GM23338 (cell line): Measurements from ENCODE around the gene PAM. TPM values are rescaled to one million over a fixed set of nuclear protein-coding genes. Genes with fewer than 3 reads are reported as not detected.

Experiments used
- ATAC-seq: fragments of 200-7000 bp; cut with Tn5 transposase; 3 replicates; pipeline ENCODE4 v1.9.1; 2020
- DNase-seq: peaks from one replicate; pipeline ENCODE4 v3.0.0-alpha.2; 2015; ENCODE audit warnings: low spot score
- H2AFZ ChIP-seq: fragments of 200-600 bp; sonication (generic); 2 replicates; pipeline ENCODE4 v1.8.0; 2016; ENCODE audit warnings: antibody characterized with exemption, mild to moderate bottlenecking, moderate library complexity
- H3F3A ChIP-seq: fragments of 200-600 bp; sonication (generic); replicated peaks from 2 replicates; pipeline ENCODE4 v1.8.0; 2017; ENCODE audit warnings: antibody characterized with exemption, mixed run types, low read depth
- H3K27ac ChIP-seq: fragments of 200-600 bp; sonication (generic); 2 replicates; pipeline ENCODE4 v1.6.1; 2016; ENCODE audit warnings: low read depth
- H3K27me3 ChIP-seq: fragments of 200-600 bp; sonication (generic); 2 replicates; pipeline ENCODE4 v1.8.0; 2016; ENCODE audit warnings: mild to moderate bottlenecking, mixed run types, moderate library complexity; ENCODE audit not compliant: insufficient read depth
- H3K36me3 ChIP-seq: fragments of 200-600 bp; sonication (generic); 2 replicates; pipeline ENCODE4 v1.8.0; 2016; ENCODE audit warnings: mild to moderate bottlenecking; ENCODE audit not compliant: insufficient read depth
- H3K4me1 ChIP-seq: fragments of 200-600 bp; sonication (generic); 2 replicates; pipeline ENCODE4 v1.8.0; 2016; ENCODE audit warnings: mild to moderate bottlenecking, moderate library complexity; ENCODE audit not compliant: insufficient read depth
- H3K4me2 ChIP-seq: fragments of 200-600 bp; sonication (generic); 2 replicates; pipeline ENCODE4 v1.7.1; 2017; ENCODE audit warnings: mixed run types
- H3K4me3 ChIP-seq: fragments of 200-600 bp; sonication (generic); 2 replicates; pipeline ENCODE4 v1.6.1; 2016; ENCODE audit warnings: mixed run types
- H3K79me2 ChIP-seq: fragments of 200-600 bp; sonication (generic); replicated peaks from 2 replicates; pipeline ENCODE4 v1.8.0; 2017; ENCODE audit warnings: mild to moderate bottlenecking; ENCODE audit not compliant: insufficient read depth
- H3K9me2 ChIP-seq: fragments of 200-600 bp; sonication (generic); 2 replicates; pipeline ENCODE4 v1.8.0; 2017; ENCODE audit not compliant: insufficient read depth
- H4K20me1 ChIP-seq: fragments of 200-600 bp; sonication (generic); replicated peaks from 2 replicates; pipeline ENCODE4 v1.8.0; 2017; ENCODE audit warnings: mild to moderate bottlenecking; ENCODE audit not compliant: insufficient read depth
- H3K27ac Mint-ChIP-seq: 2 replicates; pipeline ENCODE4 v1.8.0; 2020; ENCODE audit warnings: inconsistent platforms, mild to moderate bottlenecking, moderate library complexity, mixed read lengths
- H3K27me3 Mint-ChIP-seq: 3 replicates; pipeline ENCODE4 v1.8.0; 2022; ENCODE audit warnings: low read depth, mild to moderate bottlenecking, moderate library complexity, mixed read lengths, inconsistent platforms; ENCODE audit not compliant: insufficient read depth, poor library complexity
- H3K36me3 Mint-ChIP-seq: 3 replicates; pipeline ENCODE4 v1.8.0; 2021; ENCODE audit warnings: low read depth, mild to moderate bottlenecking, inconsistent platforms, moderate library complexity, mixed read lengths
- H3K4me1 Mint-ChIP-seq: 3 replicates; pipeline ENCODE4 v1.8.0; 2020; ENCODE audit warnings: mild to moderate bottlenecking, inconsistent platforms, mixed read lengths
- H3K4me3 Mint-ChIP-seq: 3 replicates; pipeline ENCODE4 v1.8.0; 2021; ENCODE audit warnings: moderate library complexity, mild to moderate bottlenecking, inconsistent platforms, mixed read lengths
- H3K9me3 Mint-ChIP-seq: 3 replicates; pipeline ENCODE4 v1.8.0; 2020; ENCODE audit warnings: moderate library complexity, mild to moderate bottlenecking, inconsistent platforms, mixed read lengths
- CREB1 ChIP-seq: fragments of 250-450 bp; sonication (Bioruptor Pico); IDR thresholded peaks from 2 replicates; pipeline ENCODE4 v1.5.0; 2020; ENCODE audit warnings: low read depth, mild to moderate bottlenecking, moderate library complexity
- EZH2 ChIP-seq: fragments of 200-600 bp; sonication (generic); IDR thresholded peaks from one replicate; pipeline ENCODE4 v1.8.0; 2017; ENCODE audit warnings: antibody characterized with exemption, mild to moderate bottlenecking, low read depth; ENCODE audit not compliant: unreplicated experiment
- EZH2phosphoT487 ChIP-seq: fragments of 200-600 bp; sonication (generic); IDR thresholded peaks from one replicate; pipeline ENCODE4 v1.8.1; 2018; ENCODE audit warnings: antibody characterized with exemption; ENCODE audit not compliant: unreplicated experiment
- JUNB ChIP-seq: IDR thresholded peaks from one replicate; pipeline ENCODE4 v1.6.1; 2016; ENCODE audit warnings: antibody characterized with exemption; ENCODE audit not compliant: unreplicated experiment
- NANOG ChIP-seq: IDR thresholded peaks from 2 replicates; pipeline ENCODE4 v1.6.1; 2016; ENCODE audit warnings: antibody characterized with exemption, borderline replicate concordance
- POLR2AphosphoS5 ChIP-seq: IDR thresholded peaks from 2 replicates; pipeline ENCODE4 v1.6.1; 2016; ENCODE audit warnings: antibody characterized with exemption, low read depth
- STAT1 ChIP-seq: IDR thresholded peaks from one replicate; pipeline ENCODE4 v1.6.1; 2016; ENCODE audit warnings: antibody characterized with exemption; ENCODE audit not compliant: unreplicated experiment
- ZNF114 ChIP-seq: fragments of 250-450 bp; sonication (Bioruptor Pico); IDR thresholded peaks from 2 replicates; pipeline ENCODE4 v1.5.0; 2020; ENCODE audit warnings: mild to moderate bottlenecking, moderate library complexity
- ZNF331 ChIP-seq: fragments of 250-450 bp; sonication (Bioruptor Pico); IDR thresholded peaks from 2 replicates; pipeline ENCODE4 v1.5.0; 2020; ENCODE audit warnings: low read depth, mild to moderate bottlenecking, moderate library complexity
- polyA plus RNA-seq: library from polyadenylated mRNA; unstranded; fragments of >200 nt; fragmentation: Nextera tagmentation; extraction: Ambion mirVana; gene quantifications from 2 replicates; pipeline ENCODE4 v1.2.1, GENCODE V29; 2016
- total RNA-seq: library from RNA; depleted of rRNA; stranded (reverse); fragments of >200 nt; shearing (Covaris generic); gene quantifications from 2 replicates; pipeline ENCODE4 v1.2.3, GENCODE V29; 2014
- TF ChIP-seq, protein P1 (sequence below), 2 experiments: fragments of 200-600 bp in 1 of 2; sonication (generic) in 1 of 2; conservative IDR thresholded peaks; 2 replicates each; pipeline versions ENCODE4 v1.5.1 to v1.6.1; 2016 to 2017; ENCODE audit warnings: antibody characterized with exemption in 2 of 2, low read depth in 2 of 2, mild to moderate bottlenecking in 2 of 2, moderate library complexity in 1 of 2
- TF ChIP-seq, protein P2 (sequence below): IDR thresholded peaks from one replicate; pipeline ENCODE4 v1.6.1; 2018; ENCODE audit warnings: antibody characterized with exemption; ENCODE audit not compliant: unreplicated experiment
- TF ChIP-seq, protein P3 (sequence below): fragments of 250-450 bp; sonication (Bioruptor Pico); IDR thresholded peaks from 2 replicates; pipeline ENCODE4 v1.5.0; 2020; ENCODE audit warnings: mild to moderate bottlenecking, moderate library complexity
- TF ChIP-seq, protein P4 (sequence below): IDR thresholded peaks from 2 replicates; pipeline ENCODE4 v1.6.1; 2016; ENCODE audit warnings: antibody characterized with exemption

PAM gene
- total and polyA plus RNA-seq, 2 experiments from 2014 or later, result 33.9 to 79.4 TPM

DNA sequence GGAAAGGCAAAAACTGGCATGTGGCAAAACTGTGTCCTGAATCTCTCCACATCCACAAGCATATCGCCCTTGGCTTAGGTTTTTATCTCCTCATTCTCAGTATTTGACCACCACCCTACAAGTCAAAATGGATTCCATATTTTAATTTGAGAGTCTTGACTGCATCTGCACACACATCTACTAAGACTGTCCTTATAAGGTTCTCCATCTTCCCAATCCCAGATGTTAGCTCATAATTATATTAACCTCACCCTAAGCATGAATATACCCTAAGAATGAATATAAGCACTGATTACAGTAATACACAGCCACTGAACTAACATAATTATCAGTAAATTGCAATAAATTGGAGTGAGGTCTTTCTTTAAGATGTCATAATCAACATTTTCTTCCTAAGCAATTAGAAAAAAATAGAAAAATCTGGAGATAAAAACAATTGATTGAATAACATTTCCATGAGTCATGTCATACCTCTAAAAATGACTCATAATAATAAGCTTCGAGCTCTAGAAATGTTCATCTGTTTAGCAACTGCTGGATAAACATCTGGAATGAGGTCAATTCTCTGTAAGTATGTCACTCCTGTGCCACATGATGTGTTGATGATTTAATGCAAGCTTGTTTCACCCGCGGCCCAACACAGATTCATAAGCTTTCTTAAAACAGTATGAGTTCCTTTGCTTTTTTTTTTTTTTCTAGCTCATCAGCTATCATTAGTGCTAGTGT is 39.9 kb upstream of the PAM start:
- no peak for ATAC-seq
- Histone ChIP-seq H3K79me2 (no peaks in the 10 kb centered on the region), H3K4me2 (no peak overlapping the region), H4K20me1 (no peaks in the 10 kb centered on the region), H3K4me1 (no peaks in the 10 kb centered on the region; the same call in 1 of the 2 replicates), H3F3A (no peaks in the 10 kb centered on the region), H3K9me2 (no peaks in the 10 kb centered on the region), H3K4me3 (no peak overlapping the region), H3K27ac (no peak overlapping the region), H3K36me3 (no peaks in the 10 kb centered on the region), H2AFZ (no peak overlapping the region), H3K27me3 (no peaks in the 10 kb centered on the region)
- H3K36me3 Mint-ChIP-seq, result no peaks in the 10 kb centered on the region
- no peaks in the 10 kb centered on the region for H3K27me3 Mint-ChIP-seq
- H3K27ac Mint-ChIP-seq, result no peak overlapping the region
- DNase-seq, result no peak
- H3K4me3 Mint-ChIP-seq, result no peak overlapping the region
- TF ChIP-seq, protein P1, sequence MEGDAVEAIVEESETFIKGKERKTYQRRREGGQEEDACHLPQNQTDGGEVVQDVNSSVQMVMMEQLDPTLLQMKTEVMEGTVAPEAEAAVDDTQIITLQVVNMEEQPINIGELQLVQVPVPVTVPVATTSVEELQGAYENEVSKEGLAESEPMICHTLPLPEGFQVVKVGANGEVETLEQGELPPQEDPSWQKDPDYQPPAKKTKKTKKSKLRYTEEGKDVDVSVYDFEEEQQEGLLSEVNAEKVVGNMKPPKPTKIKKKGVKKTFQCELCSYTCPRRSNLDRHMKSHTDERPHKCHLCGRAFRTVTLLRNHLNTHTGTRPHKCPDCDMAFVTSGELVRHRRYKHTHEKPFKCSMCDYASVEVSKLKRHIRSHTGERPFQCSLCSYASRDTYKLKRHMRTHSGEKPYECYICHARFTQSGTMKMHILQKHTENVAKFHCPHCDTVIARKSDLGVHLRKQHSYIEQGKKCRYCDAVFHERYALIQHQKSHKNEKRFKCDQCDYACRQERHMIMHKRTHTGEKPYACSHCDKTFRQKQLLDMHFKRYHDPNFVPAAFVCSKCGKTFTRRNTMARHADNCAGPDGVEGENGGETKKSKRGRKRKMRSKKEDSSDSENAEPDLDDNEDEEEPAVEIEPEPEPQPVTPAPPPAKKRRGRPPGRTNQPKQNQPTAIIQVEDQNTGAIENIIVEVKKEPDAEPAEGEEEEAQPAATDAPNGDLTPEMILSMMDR (conservative IDR thresholded peaks at IDR 0.05; ENCODE audit: low read depth in 2 of 2), result no peak
- no peak for TF ChIP-seq ZNF114
- TF ChIP-seq, protein P2, sequence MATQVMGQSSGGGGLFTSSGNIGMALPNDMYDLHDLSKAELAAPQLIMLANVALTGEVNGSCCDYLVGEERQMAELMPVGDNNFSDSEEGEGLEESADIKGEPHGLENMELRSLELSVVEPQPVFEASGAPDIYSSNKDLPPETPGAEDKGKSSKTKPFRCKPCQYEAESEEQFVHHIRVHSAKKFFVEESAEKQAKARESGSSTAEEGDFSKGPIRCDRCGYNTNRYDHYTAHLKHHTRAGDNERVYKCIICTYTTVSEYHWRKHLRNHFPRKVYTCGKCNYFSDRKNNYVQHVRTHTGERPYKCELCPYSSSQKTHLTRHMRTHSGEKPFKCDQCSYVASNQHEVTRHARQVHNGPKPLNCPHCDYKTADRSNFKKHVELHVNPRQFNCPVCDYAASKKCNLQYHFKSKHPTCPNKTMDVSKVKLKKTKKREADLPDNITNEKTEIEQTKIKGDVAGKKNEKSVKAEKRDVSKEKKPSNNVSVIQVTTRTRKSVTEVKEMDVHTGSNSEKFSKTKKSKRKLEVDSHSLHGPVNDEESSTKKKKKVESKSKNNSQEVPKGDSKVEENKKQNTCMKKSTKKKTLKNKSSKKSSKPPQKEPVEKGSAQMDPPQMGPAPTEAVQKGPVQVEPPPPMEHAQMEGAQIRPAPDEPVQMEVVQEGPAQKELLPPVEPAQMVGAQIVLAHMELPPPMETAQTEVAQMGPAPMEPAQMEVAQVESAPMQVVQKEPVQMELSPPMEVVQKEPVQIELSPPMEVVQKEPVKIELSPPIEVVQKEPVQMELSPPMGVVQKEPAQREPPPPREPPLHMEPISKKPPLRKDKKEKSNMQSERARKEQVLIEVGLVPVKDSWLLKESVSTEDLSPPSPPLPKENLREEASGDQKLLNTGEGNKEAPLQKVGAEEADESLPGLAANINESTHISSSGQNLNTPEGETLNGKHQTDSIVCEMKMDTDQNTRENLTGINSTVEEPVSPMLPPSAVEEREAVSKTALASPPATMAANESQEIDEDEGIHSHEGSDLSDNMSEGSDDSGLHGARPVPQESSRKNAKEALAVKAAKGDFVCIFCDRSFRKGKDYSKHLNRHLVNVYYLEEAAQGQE, result no peak
- no peak for TF ChIP-seq EZH2
- TF ChIP-seq ZNF331 (CRISPR knock-in tag), result no peak
- TF ChIP-seq CREB1 (CRISPR knock-in tag), result no peak
- TF ChIP-seq EZH2phosphoT487, result no peak
- TF ChIP-seq, protein P3, sequence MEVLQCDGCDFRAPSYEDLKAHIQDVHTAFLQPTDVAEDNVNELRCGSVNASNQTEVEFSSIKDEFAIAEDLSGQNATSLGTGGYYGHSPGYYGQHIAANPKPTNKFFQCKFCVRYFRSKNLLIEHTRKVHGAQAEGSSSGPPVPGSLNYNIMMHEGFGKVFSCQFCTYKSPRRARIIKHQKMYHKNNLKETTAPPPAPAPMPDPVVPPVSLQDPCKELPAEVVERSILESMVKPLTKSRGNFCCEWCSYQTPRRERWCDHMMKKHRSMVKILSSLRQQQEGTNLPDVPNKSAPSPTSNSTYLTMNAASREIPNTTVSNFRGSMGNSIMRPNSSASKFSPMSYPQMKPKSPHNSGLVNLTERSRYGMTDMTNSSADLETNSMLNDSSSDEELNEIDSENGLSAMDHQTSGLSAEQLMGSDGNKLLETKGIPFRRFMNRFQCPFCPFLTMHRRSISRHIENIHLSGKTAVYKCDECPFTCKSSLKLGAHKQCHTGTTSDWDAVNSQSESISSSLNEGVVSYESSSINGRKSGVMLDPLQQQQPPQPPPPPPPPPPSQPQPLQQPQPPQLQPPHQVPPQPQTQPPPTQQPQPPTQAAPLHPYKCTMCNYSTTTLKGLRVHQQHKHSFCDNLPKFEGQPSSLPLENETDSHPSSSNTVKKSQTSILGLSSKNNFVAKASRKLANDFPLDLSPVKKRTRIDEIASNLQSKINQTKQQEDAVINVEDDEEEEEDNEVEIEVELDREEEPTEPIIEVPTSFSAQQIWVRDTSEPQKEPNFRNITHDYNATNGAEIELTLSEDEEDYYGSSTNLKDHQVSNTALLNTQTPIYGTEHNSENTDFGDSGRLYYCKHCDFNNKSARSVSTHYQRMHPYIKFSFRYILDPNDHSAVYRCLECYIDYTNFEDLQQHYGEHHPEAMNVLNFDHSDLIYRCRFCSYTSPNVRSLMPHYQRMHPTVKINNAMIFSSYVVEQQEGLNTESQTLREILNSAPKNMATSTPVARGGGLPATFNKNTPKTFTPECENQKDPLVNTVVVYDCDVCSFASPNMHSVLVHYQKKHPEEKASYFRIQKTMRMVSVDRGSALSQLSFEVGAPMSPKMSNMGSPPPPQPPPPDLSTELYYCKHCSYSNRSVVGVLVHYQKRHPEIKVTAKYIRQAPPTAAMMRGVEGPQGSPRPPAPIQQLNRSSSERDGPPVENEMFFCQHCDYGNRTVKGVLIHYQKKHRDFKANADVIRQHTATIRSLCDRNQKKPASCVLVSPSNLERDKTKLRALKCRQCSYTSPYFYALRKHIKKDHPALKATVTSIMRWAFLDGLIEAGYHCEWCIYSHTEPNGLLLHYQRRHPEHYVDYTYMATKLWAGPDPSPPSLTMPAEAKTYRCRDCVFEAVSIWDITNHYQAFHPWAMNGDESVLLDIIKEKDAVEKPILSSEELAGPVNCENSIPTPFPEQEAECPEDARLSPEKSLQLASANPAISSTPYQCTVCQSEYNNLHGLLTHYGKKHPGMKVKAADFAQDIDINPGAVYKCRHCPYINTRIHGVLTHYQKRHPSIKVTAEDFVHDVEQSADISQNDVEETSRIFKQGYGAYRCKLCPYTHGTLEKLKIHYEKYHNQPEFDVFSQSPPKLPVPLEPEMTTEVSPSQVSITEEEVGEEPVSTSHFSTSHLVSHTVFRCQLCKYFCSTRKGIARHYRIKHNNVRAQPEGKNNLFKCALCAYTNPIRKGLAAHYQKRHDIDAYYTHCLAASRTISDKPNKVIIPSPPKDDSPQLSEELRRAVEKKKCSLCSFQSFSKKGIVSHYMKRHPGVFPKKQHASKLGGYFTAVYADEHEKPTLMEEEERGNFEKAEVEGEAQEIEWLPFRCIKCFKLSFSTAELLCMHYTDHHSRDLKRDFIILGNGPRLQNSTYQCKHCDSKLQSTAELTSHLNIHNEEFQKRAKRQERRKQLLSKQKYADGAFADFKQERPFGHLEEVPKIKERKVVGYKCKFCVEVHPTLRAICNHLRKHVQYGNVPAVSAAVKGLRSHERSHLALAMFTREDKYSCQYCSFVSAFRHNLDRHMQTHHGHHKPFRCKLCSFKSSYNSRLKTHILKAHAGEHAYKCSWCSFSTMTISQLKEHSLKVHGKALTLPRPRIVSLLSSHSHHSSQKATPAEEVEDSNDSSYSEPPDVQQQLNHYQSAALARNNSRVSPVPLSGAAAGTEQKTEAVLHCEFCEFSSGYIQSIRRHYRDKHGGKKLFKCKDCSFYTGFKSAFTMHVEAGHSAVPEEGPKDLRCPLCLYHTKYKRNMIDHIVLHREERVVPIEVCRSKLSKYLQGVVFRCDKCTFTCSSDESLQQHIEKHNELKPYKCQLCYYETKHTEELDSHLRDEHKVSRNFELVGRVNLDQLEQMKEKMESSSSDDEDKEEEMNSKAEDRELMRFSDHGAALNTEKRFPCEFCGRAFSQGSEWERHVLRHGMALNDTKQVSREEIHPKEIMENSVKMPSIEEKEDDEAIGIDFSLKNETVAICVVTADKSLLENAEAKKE (CRISPR knock-in tag), result no peak
- TF ChIP-seq, protein P4, sequence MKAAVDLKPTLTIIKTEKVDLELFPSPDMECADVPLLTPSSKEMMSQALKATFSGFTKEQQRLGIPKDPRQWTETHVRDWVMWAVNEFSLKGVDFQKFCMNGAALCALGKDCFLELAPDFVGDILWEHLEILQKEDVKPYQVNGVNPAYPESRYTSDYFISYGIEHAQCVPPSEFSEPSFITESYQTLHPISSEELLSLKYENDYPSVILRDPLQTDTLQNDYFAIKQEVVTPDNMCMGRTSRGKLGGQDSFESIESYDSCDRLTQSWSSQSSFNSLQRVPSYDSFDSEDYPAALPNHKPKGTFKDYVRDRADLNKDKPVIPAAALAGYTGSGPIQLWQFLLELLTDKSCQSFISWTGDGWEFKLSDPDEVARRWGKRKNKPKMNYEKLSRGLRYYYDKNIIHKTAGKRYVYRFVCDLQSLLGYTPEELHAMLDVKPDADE, result no peak
- no peak for TF ChIP-seq STAT1
- no peak for TF ChIP-seq NANOG
- TF ChIP-seq POLR2AphosphoS5, result no peak
- TF ChIP-seq JUNB, result no peak
- H3K9me3 Mint-ChIP-seq, result no peaks in the 10 kb centered on the region
- H3K4me1 Mint-ChIP-seq, result peaks cover 9% of the 10 kb centered on the region
